ENCODE results near the gene IGDCC3.

Gene IGDCC3

GRCh38 chr15:65333148-65333820, 44.5 kb downstream of the IGDCC3 start:
- no peak for DNase-seq (ENCODE audit: low read depth, low spot score)
- Histone ChIP-seq H3K9ac (ENCODE audit: insufficient read length) (no peak overlapping the region), H3K36me3 (ENCODE audit: insufficient read depth, low read length) (no peaks in the 10 kb centered on the region), H3K9me3 (ENCODE audit: low read depth, low read length) (no peaks in the 10 kb centered on the region), H3K27ac (no peak overlapping the region), H3K4me3 (no peak overlapping the region)
- TF ChIP-seq EZH2 (IDR thresholded peaks at IDR 0.05) (no peak), FOXP2 (optimal IDR thresholded peaks at IDR 0.05; ENCODE audit: control extremely low read depth, extremely low read length, insufficient read depth) (no peak)

- Histone ChIP-seq H3K27ac (no peak overlapping the region), H3K9ac (ENCODE audit: insufficient read length) (no peak overlapping the region), H3K4me3 (no peak overlapping the region), H3K9me3 (ENCODE audit: low read depth, low read length) (no peaks in the 10 kb centered on the region), H3K36me3 (ENCODE audit: insufficient read depth, low read length) (no peaks in the 10 kb centered on the region)
- DNase-seq (ENCODE audit: low read depth, low spot score): no peak
- TF ChIP-seq POLR2AphosphoS5 (IDR thresholded peaks at IDR 0.05; ENCODE audit: borderline replicate concordance, low read depth, low read length) (no peak), FOXP2 (optimal IDR thresholded peaks at IDR 0.05; ENCODE audit: control extremely low read depth, extremely low read length, insufficient read depth) (no peak), EZH2 (IDR thresholded peaks at IDR 0.05) (no peak)
Observed at GRCh38 chr15:65332391-65333147, 45.2 kb downstream of the IGDCC3 start.

- H3K36me3 ChIP-seq (ENCODE audit: insufficient read depth, low read length): no peaks in the 10 kb centered on the region
- H3K4me3 ChIP-seq: no peak overlapping the region
- no peak for DNase-seq (ENCODE audit: low read depth, low spot score)
- no peak for TF ChIP-seq FOXP2 (optimal IDR thresholded peaks at IDR 0.05; ENCODE audit: control extremely low read depth, extremely low read length, insufficient read depth)
- TF ChIP-seq POLR2AphosphoS5 (IDR thresholded peaks at IDR 0.05; ENCODE audit: borderline replicate concordance, low read depth, low read length): no peak
- TF ChIP-seq EZH2 (IDR thresholded peaks at IDR 0.05): no peak
- no peak overlapping the region for H3K27ac ChIP-seq
- no peak overlapping the region for H3K9ac ChIP-seq (ENCODE audit: insufficient read length)
- H3K9me3 ChIP-seq (ENCODE audit: low read depth, low read length): no peaks in the 10 kb centered on the region
Observed at GRCh38 chr15:65331811-65332210, 46.0 kb downstream of the IGDCC3 start.

GRCh38 chr15:65330934-65331645, 46.7 kb downstream of the IGDCC3 start:
- no peaks in the 10 kb centered on the region for H3K36me3 ChIP-seq (ENCODE audit: insufficient read depth, low read length)
- no peak for DNase-seq (ENCODE audit: low read depth, low spot score)
- no peaks in the 10 kb centered on the region for H3K9me3 ChIP-seq (ENCODE audit: low read depth, low read length)
- TF ChIP-seq FOXP2 (optimal IDR thresholded peaks at IDR 0.05; ENCODE audit: control extremely low read depth, extremely low read length, insufficient read depth) (no peak), POLR2AphosphoS5 (IDR thresholded peaks at IDR 0.05; ENCODE audit: borderline replicate concordance, low read depth, low read length) (no peak), EZH2 (IDR thresholded peaks at IDR 0.05) (no peak)
- H3K4me3 ChIP-seq: no peak overlapping the region
- H3K9ac ChIP-seq (ENCODE audit: insufficient read length): no peak overlapping the region
- H3K27ac ChIP-seq: no peak overlapping the region

- H3K36me3 ChIP-seq (ENCODE audit: insufficient read depth, low read length): no peaks in the 10 kb centered on the region
- no peak for DNase-seq (ENCODE audit: low read depth, low spot score)
- TF ChIP-seq POLR2AphosphoS5 (IDR thresholded peaks at IDR 0.05; ENCODE audit: borderline replicate concordance, low read depth, low read length): no peak
- H3K4me3 ChIP-seq: no peak overlapping the region
- H3K9ac ChIP-seq (ENCODE audit: insufficient read length): no peak overlapping the region
- H3K9me3 ChIP-seq (ENCODE audit: low read depth, low read length): no peaks in the 10 kb centered on the region
- no peak overlapping the region for H3K27ac ChIP-seq
Observed at GRCh38 chr15:65329984-65330735, 47.6 kb downstream of the IGDCC3 start.

GRCh38 chr15:65329288-65329983, 48.4 kb downstream of the IGDCC3 start:
- no peak overlapping the region for H3K4me3 ChIP-seq
- H3K36me3 ChIP-seq (ENCODE audit: insufficient read depth, low read length): no peaks in the 10 kb centered on the region
- H3K9ac ChIP-seq (ENCODE audit: insufficient read length): no peak overlapping the region
- H3K9me3 ChIP-seq (ENCODE audit: low read depth, low read length): no peaks in the 10 kb centered on the region
- TF ChIP-seq EZH2 (IDR thresholded peaks at IDR 0.05) (no peak), POLR2AphosphoS5 (IDR thresholded peaks at IDR 0.05; ENCODE audit: borderline replicate concordance, low read depth, low read length) (no peak), FOXP2 (optimal IDR thresholded peaks at IDR 0.05; ENCODE audit: control extremely low read depth, extremely low read length, insufficient read depth) (no peak)
- no peak overlapping the region for H3K27ac ChIP-seq
- no peak for DNase-seq (ENCODE audit: low read depth, low spot score)

- H3K9ac ChIP-seq (ENCODE audit: insufficient read length): no peak overlapping the region
- H3K4me3 ChIP-seq: no peak overlapping the region
- H3K27ac ChIP-seq: no peak overlapping the region
- no peaks in the 10 kb centered on the region for H3K36me3 ChIP-seq (ENCODE audit: insufficient read depth, low read length)
- no peak for TF ChIP-seq POLR2AphosphoS5 (IDR thresholded peaks at IDR 0.05; ENCODE audit: borderline replicate concordance, low read depth, low read length)
- no peak for TF ChIP-seq FOXP2 (optimal IDR thresholded peaks at IDR 0.05; ENCODE audit: control extremely low read depth, extremely low read length, insufficient read depth)
- no peak for TF ChIP-seq EZH2 (IDR thresholded peaks at IDR 0.05)
- DNase-seq (ENCODE audit: low read depth, low spot score): no peak
- no peaks in the 10 kb centered on the region for H3K9me3 ChIP-seq (ENCODE audit: low read depth, low read length)
Observed at GRCh38 chr15:65328506-65329287, 49.1 kb downstream of the IGDCC3 start.

All from SK-N-MC (cell line).